NCI-H2196 treated with DMSO at 0.1 percent for 48 hours (cell line): Measurements from ENCODE around the gene TREH.
A peak's percentile ranks its signal among the peaks of the same experiment; 100 is the strongest.

ENCODE experiments used
- DNase-seq: peaks from one replicate; lab custom pipeline; 2025; ENCODE audit not compliant: unreplicated experiment; lab: John Stamatoyannopoulos, UW

Gene TREH

GRCh38 chr11:118631142-118631909 is 48.1 kb downstream of the TREH start:
- DNase-seq = no peak

GRCh38 chr11:118629761-118630661 is 49.4 kb downstream of the TREH start:
- DNase-seq = no peak

GRCh38 chr11:118628861-118629549 is 50.4 kb downstream of the TREH start:
- no peak for DNase-seq

- DNase-seq = no peak
These were observed 51.0 kb downstream of the TREH start for GRCh38 chr11:118628432-118628831.

GRCh38 chr11:118628031-118628430 is 51.4 kb downstream of the TREH start:
- no peak for DNase-seq

GRCh38 chr11:118627566-118627965 is 51.9 kb downstream of the TREH start:
- DNase-seq = no peak

GRCh38 chr11:118625976-118626375 is 53.5 kb downstream of the TREH start:
- peak; percentile 17 for DNase-seq

- peak; percentile 52 for DNase-seq
These were observed 54.3 kb downstream of the TREH start for GRCh38 chr11:118625036-118625690.

- DNase-seq = peak; percentile 86
These were observed 56.2 kb downstream of the TREH start for GRCh38 chr11:118623269-118623655.

- peak; percentile 83 for DNase-seq
These were observed 56.8 kb downstream of the TREH start for GRCh38 chr11:118622376-118623268.

GRCh38 chr11:118621784-118622375 is 57.6 kb downstream of the TREH start:
- DNase-seq = no peak

GRCh38 chr11:118621071-118621783 is 58.2 kb downstream of the TREH start:
- peak; percentile 91 for DNase-seq

- no peak for DNase-seq
These were observed 58.9 kb downstream of the TREH start for GRCh38 chr11:118620529-118621070.

GRCh38 chr11:118619444-118620197 is 59.8 kb downstream of the TREH start:
- no peak for DNase-seq

GRCh38 chr11:118618991-118619375 is 60.5 kb downstream of the TREH start:
- no peak for DNase-seq

GRCh38 chr11:118618115-118618990 is 61.1 kb downstream of the TREH start:
- no peak for DNase-seq

GRCh38 chr11:118615976-118616371 is 63.5 kb downstream of the TREH start:
- no peak for DNase-seq
